Esophagus muscularis mucosa (tissue), 4 donors: ENCODE data around the gene TGFBR1.

ENCODE experiments used
- CTCF ChIP-seq, 3 experiments: fragments of 200-600 bp in 2 of 3; fragments of 450-650 bp in 1 of 3; sonication (generic) in 2 of 3; IDR thresholded peaks; one replicate each; pipeline ENCODE4 v1.5.1; 2017 to 2019; ENCODE audit warnings: antibody characterized with exemption in 3 of 3, mild to moderate bottlenecking in 2 of 3, moderate library complexity in 1 of 3
- EP300 ChIP-seq: sonication (generic); formaldehyde crosslinking; IDR thresholded peaks from one replicate; pipeline ENCODE4 v1.6.1; 2017; ENCODE audit warnings: antibody characterized with exemption
- POLR2A ChIP-seq: fragments of 450-650 bp; IDR thresholded peaks from one replicate; pipeline ENCODE4 v1.6.1; 2017; ENCODE audit warnings: antibody characterized with exemption, moderate library complexity, mild to moderate bottlenecking, low read depth
- POLR2AphosphoS5 ChIP-seq, 2 donors: sonication (generic); formaldehyde crosslinking; IDR thresholded peaks; one replicate each; pipeline ENCODE4 v1.6.1; 2017; ENCODE audit warnings: antibody characterized with exemption in 2 of 2

DNA sequence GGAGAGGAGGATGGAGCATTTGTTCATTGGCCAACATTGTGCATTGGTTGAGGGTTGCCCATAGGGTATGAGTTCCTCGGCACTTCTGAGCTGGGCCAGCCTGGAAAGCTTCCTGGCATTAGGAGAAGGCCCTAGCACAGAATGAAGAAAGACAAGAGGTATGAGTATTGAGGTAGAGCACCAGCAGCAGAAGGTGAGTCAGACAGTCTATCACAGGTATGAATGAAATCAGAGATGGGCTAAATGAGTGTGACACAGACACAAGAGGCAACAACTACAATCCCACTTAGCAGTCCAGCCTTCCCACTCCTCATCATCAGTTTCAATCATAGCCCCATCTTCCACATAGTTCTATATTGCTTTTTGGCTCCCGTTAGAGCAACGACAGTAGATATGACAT lies 25.4 kb upstream of the TGFBR1 start:
- TF ChIP-seq POLR2AphosphoS5 (IDR thresholded peaks at IDR 0.05) (no peak), POLR2A (no peak), CTCF (IDR thresholded peaks at IDR 0.05) (no peak), EP300 (no peak)
